ENCODE data around the gene EZH2. TPM values are rescaled to one million over a fixed set of nuclear protein-coding genes. Genes with fewer than 3 reads are reported as not detected.

EZH2 gene
- total RNA-seq, 2 experiments from 2014 or later: 132 to 133 TPM

DNA sequence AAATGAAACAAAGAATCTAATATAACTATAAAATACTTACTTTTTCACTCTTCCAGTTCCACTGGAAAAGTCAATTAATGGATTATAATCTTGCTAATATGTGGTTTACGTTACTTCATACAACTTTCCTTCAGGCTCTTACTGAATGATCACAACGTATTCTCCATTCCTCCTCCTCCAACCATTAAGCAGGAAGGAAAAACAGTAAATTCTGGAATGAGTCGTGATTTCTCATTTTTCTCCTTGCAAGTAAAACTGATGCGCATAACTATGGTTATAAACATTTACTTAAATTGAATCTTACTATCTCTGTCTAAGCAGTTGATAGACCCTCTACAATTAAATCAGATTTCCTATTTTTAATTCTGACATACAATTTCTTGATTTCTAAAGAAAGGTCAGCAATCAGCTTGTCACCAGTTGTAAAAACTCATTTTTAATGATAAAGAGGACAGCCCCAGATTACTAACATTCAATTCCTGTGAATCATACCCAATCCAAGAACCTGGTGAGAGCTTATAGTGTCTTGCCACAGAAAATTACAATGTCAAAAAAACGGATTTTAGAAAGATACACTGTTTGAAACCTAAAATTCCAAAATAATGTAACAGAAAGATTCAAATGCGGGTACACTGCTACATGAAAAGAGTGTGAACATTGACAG, 64.3 kb downstream of the EZH2 start:
- intact Hi-C loops (cut with micrococcal nuclease): no loop called here
- Mint-ChIP-seq H3K27me3 (ENCODE audit: low read depth) (no peaks in the 10 kb centered on the region), H3K4me1 (ENCODE audit: low read depth) (peaks cover 3% of the 10 kb centered on the region), H3K9me3 (no peaks in the 10 kb centered on the region), H3K27ac (no peak overlapping the region), H3K36me3 (ENCODE audit: low read depth) (peaks cover 66% of the 10 kb centered on the region), H3K4me3 (no peak overlapping the region)
- DNase-seq: no peak
- CTCF ChIA-PET: interaction anchor here (0.6 to 1.3 kb wide), 2 partner anchors 38 to 95 kb away, joined by 3 to 4 read pairs; no protein-coding TSS in a partner anchor

DNA sequence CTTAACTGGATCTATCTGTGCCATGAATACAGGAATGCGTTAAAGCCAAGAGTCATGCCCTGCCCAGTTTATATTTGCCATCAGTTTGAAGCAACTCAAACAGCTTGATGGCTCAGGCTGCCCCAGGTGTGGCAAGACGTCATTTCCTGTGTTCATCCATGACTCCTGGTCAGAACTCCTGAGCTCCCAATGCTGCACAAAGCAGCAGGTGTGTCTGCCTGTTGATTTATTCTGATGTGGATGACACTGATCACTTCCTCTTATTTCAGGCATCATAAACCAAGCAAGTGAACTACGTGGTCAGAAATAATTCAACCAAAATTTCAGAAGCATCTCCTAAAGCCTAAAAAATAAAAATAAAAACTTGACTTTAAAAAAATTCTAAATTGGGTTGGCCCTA, 68.5 kb downstream of the EZH2 start:
- no peak for DNase-seq
- CTCF ChIA-PET: interaction anchor here (0.6 to 1.4 kb wide), 5 partner anchors 13 to 147 kb away, joined by 3 to 6 read pairs (median 4); no protein-coding TSS in a partner anchor
- no peak overlapping the region for H3K4me3 Mint-ChIP-seq
- intact Hi-C loops (cut with micrococcal nuclease): no loop called here
- no peaks in the 10 kb centered on the region for H3K9me3 Mint-ChIP-seq
- peaks cover 75% of the 10 kb centered on the region for H3K36me3 Mint-ChIP-seq (ENCODE audit: low read depth)
- no peaks in the 10 kb centered on the region for H3K27me3 Mint-ChIP-seq (ENCODE audit: low read depth)
- H3K4me1 Mint-ChIP-seq (ENCODE audit: low read depth): peaks cover 4% of the 10 kb centered on the region
- no peak overlapping the region for H3K27ac Mint-ChIP-seq

DNA sequence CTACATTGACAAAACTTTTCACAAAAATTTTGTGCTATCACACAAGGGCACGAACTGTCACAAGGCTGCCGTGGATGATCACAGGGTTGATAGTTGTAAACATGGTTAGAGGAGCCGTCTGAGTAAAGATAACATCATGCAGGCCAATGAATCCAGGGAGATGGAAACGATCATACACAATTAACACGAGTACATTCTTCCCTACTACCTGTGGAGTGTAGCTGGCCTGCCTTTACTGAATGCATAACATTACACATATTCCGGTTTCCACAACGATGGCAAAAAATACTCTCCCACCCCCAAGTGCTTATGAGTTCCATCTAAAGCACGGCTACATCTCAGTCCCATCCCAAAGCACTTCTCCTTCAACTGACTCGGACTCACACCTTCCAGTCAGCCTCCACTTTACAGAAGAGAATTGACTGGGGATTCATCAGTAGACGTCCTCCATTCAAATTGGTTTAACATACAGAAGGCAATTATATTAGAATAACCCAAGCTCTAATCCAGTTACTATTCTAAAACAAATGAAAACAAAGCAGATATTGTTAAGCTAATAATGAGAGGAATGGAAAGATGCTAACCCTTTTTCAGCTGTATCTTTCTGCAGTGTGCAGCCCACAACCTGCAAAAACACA, 69.0 kb downstream of the EZH2 start:
- intact Hi-C loops (cut with micrococcal nuclease): no loop called here
- Mint-ChIP-seq H3K4me1 (ENCODE audit: low read depth) (peaks cover 4% of the 10 kb centered on the region), H3K27me3 (ENCODE audit: low read depth) (no peaks in the 10 kb centered on the region), H3K36me3 (ENCODE audit: low read depth) (peaks cover 77% of the 10 kb centered on the region), H3K9me3 (no peaks in the 10 kb centered on the region), H3K4me3 (no peak overlapping the region), H3K27ac (no peak overlapping the region)
- CTCF ChIA-PET: interaction anchor here (0.9 to 1.4 kb wide), 2 partner anchors 32 to 148 kb away, joined by 6 read pairs; no protein-coding TSS in a partner anchor
- DNase-seq: no peak

DNA sequence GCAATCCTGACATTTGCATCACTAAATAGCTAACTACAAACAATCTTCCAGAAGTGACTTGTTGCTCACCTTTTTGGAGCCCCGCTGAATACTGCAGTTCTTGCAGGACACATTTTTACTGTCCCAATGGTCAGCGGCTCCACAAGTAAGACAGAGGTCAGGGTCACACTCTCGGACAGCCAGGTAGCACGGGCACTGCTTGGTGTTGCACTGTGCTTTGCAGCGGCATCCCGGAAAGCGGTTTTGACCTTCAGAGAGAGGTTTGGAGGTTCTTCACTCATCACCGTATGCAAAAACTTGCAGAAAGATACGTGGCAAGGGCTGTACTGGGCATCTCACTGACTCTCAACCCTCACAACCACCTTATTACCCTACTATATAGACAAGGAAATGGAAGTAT, 70.2 kb downstream of the EZH2 start:
- Mint-ChIP-seq H3K4me1 (ENCODE audit: low read depth) (peaks cover 4% of the 10 kb centered on the region), H3K36me3 (ENCODE audit: low read depth) (peaks cover 81% of the 10 kb centered on the region), H3K27me3 (ENCODE audit: low read depth) (no peaks in the 10 kb centered on the region), H3K27ac (no peak overlapping the region), H3K4me3 (no peak overlapping the region), H3K9me3 (no peaks in the 10 kb centered on the region)
- no peak for DNase-seq
- CTCF ChIA-PET: interaction anchor here (1.5 kb wide), 1 partner anchor 149 kb away, joined by 3 read pairs; no protein-coding TSS in a partner anchor
- intact Hi-C loops (cut with micrococcal nuclease): loop anchor here (2.0 kb wide), 1 partner anchor 13 kb away; no protein-coding TSS in a partner anchor

DNA sequence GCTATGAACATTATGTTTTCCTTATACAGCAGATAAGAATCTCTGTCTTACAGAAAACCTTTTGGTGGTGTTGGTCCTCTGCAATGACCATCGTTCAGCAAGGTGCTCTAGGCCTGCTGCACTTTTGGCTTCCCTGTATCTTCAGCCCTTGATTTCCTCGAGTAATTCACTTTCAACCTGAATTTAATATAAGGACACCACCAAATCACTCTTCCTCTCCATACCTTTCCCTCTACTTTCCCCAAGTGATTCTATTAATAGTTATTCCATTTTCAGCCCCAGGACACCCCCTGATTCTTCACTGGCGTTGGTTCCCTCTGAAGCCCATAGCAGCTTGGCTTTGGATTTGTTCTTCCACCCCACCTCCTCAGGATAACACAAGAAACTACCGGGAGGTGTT, 72.2 kb downstream of the EZH2 start:
- CTCF ChIA-PET: interaction anchor here (0.7 kb wide), 1 partner anchor 554 kb away, joined by 3 read pairs; no protein-coding TSS in a partner anchor
- peaks cover 12% of the 10 kb centered on the region for H3K4me1 Mint-ChIP-seq (ENCODE audit: low read depth)
- no peaks in the 10 kb centered on the region for H3K9me3 Mint-ChIP-seq
- intact Hi-C loops (cut with micrococcal nuclease): loop anchor here (2.0 kb wide), 1 partner anchor 15 kb away; no protein-coding TSS in a partner anchor
- peaks cover 71% of the 10 kb centered on the region for H3K36me3 Mint-ChIP-seq (ENCODE audit: low read depth)
- H3K4me3 Mint-ChIP-seq: no peak overlapping the region
- DNase-seq: no peak
- no peaks in the 10 kb centered on the region for H3K27me3 Mint-ChIP-seq (ENCODE audit: low read depth)
- peak overlapping the region; percentile 3 for H3K27ac Mint-ChIP-seq

DNA sequence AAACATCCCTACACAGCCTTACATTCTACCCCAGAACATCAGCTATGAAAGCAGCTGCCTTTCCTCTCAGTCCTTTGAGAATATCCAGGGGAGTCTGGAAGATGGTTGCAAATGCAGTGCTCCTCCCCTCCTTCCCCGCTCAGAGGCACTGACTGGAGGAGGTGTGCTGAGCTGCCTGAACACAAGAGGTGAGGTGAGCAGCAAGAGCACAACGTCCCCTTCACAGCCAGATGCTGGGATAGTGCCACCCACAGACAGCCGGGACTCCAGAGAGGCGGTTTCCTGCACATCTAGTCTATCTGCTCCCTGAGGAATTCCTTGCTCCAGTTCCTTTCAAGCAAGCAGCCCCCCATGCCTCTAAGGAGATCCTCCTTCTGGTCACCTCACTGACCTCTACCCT, 74.2 kb downstream of the EZH2 start:
- no peak for DNase-seq
- CTCF ChIA-PET: interaction anchor here (1.3 kb wide), 1 partner anchor 157 kb away, joined by 3 read pairs; no protein-coding TSS in a partner anchor
- H3K27ac Mint-ChIP-seq: no peak overlapping the region
- H3K4me1 Mint-ChIP-seq (ENCODE audit: low read depth): peaks cover 11% of the 10 kb centered on the region
- H3K36me3 Mint-ChIP-seq (ENCODE audit: low read depth): peaks cover 58% of the 10 kb centered on the region
- H3K4me3 Mint-ChIP-seq: no peak overlapping the region
- no peaks in the 10 kb centered on the region for H3K27me3 Mint-ChIP-seq (ENCODE audit: low read depth)
- intact Hi-C loops (cut with micrococcal nuclease): no loop called here
- no peaks in the 10 kb centered on the region for H3K9me3 Mint-ChIP-seq

DNA sequence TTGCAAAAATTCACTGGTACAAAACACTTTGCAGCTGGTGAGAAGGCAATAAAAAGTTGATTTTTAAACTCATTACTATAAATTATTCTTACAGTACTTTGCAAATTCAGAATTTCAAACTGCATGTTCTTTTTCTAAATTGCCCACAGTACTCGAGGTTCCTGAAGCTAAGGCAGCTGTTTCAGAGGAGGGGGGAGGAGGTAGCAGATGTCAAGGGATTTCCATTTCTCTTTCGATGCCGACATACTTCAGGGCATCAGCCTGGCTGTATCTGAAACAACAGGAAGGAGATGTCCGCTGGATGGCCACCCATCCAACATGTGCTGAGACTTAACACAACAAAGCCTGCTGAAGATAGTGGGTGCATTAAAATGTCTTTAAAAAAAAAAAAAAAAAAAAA, 76.7 kb downstream of the EZH2 start:
- no peaks in the 10 kb centered on the region for H3K27me3 Mint-ChIP-seq (ENCODE audit: low read depth)
- no peak overlapping the region for H3K4me3 Mint-ChIP-seq
- H3K4me1 Mint-ChIP-seq (ENCODE audit: low read depth): peaks cover 8% of the 10 kb centered on the region
- intact Hi-C loops (cut with micrococcal nuclease): loop anchor here (2.0 kb wide), 1 partner anchor 159 kb away; no protein-coding TSS in a partner anchor
- H3K9me3 Mint-ChIP-seq: no peaks in the 10 kb centered on the region
- DNase-seq: no peak
- H3K36me3 Mint-ChIP-seq (ENCODE audit: low read depth): peaks cover 38% of the 10 kb centered on the region
- H3K27ac Mint-ChIP-seq: no peak overlapping the region
- CTCF ChIA-PET: interaction anchor here (0.6 kb wide), 2 partner anchors 65 to 124 kb away, joined by 3 read pairs; no protein-coding TSS in a partner anchor

DNA sequence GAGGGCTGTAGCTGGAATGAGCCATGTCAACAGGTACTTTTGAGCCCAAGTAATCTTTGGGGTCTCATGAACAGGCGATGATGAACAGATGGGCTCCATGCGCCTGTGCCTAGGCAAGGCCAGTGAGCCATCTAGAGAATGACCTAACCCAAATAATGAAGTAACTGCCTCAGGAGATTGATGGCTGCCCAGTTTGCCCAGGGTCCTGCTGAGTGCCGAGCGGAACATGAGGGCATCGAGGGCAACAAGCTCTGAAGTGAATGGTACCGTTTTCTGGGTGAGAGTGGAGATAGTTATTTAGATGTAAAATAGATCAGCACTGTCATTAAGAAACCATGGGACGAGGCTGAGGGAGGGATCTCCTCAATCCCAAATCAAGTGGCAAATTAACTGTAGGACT, 77.9 kb downstream of the EZH2 start:
- H3K36me3 Mint-ChIP-seq (ENCODE audit: low read depth): peaks cover 32% of the 10 kb centered on the region
- no peaks in the 10 kb centered on the region for H3K9me3 Mint-ChIP-seq
- H3K4me1 Mint-ChIP-seq (ENCODE audit: low read depth): peaks cover 8% of the 10 kb centered on the region
- no peak overlapping the region for H3K4me3 Mint-ChIP-seq
- CTCF ChIA-PET: interaction anchor here (1.1 kb wide), 1 partner anchor 160 kb away, joined by 4 read pairs; no protein-coding TSS in a partner anchor
- intact Hi-C loops (cut with micrococcal nuclease): loop anchor here (2.0 kb wide), 1 partner anchor 161 kb away; no protein-coding TSS in a partner anchor
- H3K27me3 Mint-ChIP-seq (ENCODE audit: low read depth): no peaks in the 10 kb centered on the region
- peak overlapping the region; percentile 19 for H3K27ac Mint-ChIP-seq
- DNase-seq: no peak

DNA sequence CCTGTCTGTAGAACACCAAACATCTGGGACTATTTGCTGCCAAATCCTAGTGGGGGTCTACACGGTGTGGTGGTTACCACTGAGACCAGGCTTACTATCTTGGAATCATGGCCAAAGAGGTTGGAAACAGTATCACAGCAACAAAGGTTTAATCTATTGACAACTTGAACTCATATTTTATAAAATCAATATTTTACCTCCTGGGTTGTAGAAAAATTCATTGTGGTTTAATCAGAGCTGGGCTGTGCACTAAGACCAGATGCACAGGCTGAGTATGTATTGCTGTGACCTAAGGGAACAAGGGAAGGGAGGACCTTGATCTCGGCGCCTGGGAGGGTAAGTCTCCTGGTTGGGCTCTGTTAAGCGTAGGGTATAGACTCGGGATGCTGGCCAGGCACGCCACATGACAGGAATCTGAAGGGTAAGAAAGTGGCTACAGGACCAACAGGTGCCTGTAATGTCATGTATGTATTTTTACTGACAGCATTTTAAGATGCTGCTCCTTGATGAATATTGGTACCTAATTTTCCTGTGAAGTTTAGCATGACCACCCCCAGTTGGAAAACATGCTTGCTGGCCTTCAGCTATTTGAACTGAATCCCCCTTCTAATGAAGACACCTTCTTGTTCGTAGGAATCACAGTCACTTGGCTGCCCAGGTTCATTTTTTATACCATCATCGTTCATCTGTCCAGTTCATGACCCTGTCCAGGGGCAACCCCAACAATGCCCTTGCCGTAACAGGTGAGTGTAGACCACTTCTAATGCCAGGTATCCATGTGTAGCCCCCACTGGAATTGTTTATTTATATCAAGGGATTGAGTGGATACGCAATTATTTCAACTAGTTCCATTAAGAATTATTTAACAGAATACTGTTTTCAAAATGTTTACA, 79.5 kb downstream of the EZH2 start:
- Mint-ChIP-seq H3K4me1 (ENCODE audit: low read depth) (peaks cover 8% of the 10 kb centered on the region), H3K4me3 (no peak overlapping the region), H3K9me3 (no peaks in the 10 kb centered on the region), H3K36me3 (ENCODE audit: low read depth) (peaks cover 31% of the 10 kb centered on the region), H3K27me3 (ENCODE audit: low read depth) (no peaks in the 10 kb centered on the region), H3K27ac (peak overlapping the region; percentile 6)
- CTCF ChIA-PET: interaction anchor here (1.6 to 1.7 kb wide), 2 partner anchors 158 to 163 kb away, joined by 4 to 8 read pairs; no protein-coding TSS in a partner anchor
- DNase-seq: no peak
- intact Hi-C loops (cut with micrococcal nuclease): no loop called here

DNA sequence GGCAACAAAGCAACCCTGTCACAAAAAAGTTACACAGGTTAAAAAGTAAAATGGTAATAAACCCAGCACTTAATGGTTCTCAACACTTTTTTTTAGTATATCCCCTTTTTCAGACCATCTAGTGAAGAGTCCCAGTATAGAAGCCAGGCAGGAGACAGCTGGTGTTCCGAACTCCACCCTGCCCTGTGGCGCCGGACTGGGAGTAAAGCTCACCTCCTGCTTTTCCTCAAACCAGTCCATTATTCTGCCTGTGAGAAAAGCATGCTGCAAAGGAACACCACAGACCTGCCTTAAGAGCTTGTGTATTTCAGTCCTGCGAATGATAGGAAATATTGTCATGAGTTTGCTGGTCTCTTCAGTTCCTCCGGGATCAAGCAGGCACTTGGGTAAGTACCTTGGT, 81.0 kb downstream of the EZH2 start:
- intact Hi-C loops (cut with micrococcal nuclease): no loop called here
- H3K4me1 Mint-ChIP-seq (ENCODE audit: low read depth): peaks cover 8% of the 10 kb centered on the region
- H3K27ac Mint-ChIP-seq: no peak overlapping the region
- H3K27me3 Mint-ChIP-seq (ENCODE audit: low read depth): no peaks in the 10 kb centered on the region
- no peak for DNase-seq
- CTCF ChIA-PET: interaction anchor here (0.9 to 1.7 kb wide), 4 partner anchors 13 to 165 kb away, joined by 3 to 9 read pairs (median 4); no protein-coding TSS in a partner anchor
- H3K4me3 Mint-ChIP-seq: no peak overlapping the region
- H3K9me3 Mint-ChIP-seq: no peaks in the 10 kb centered on the region
- H3K36me3 Mint-ChIP-seq (ENCODE audit: low read depth): peaks cover 33% of the 10 kb centered on the region

DNA sequence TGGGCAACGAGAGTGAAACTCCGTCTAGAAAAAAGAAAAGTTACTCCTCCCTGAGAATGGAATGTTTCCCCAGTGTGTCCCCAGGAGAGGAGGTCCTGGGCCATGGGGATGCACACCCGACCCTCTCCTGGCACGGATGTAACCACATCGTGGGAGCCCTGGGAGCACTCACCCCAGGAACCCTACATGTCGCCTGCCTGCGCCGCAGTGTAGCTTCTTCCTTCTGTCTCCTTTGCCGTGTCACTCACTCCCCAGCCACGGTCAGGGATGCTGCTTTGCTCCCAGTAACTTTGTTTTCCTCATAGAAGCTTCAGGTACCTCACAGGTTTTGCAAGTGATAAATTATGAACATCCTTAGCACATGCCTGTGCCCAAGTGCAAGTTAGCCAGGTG, 82.0 kb downstream of the EZH2 start:
- no peaks in the 10 kb centered on the region for H3K9me3 Mint-ChIP-seq
- H3K4me3 Mint-ChIP-seq: no peak overlapping the region
- CTCF ChIA-PET: interaction anchor here (1.1 to 1.4 kb wide), 2 partner anchors 14 to 161 kb away, joined by 3 to 9 read pairs; no protein-coding TSS in a partner anchor
- H3K36me3 Mint-ChIP-seq (ENCODE audit: low read depth): peaks cover 30% of the 10 kb centered on the region
- H3K4me1 Mint-ChIP-seq (ENCODE audit: low read depth): peaks cover 2% of the 10 kb centered on the region
- no peak for DNase-seq
- H3K27me3 Mint-ChIP-seq (ENCODE audit: low read depth): no peaks in the 10 kb centered on the region
- no peak overlapping the region for H3K27ac Mint-ChIP-seq
- intact Hi-C loops (cut with micrococcal nuclease): no loop called here

DNA sequence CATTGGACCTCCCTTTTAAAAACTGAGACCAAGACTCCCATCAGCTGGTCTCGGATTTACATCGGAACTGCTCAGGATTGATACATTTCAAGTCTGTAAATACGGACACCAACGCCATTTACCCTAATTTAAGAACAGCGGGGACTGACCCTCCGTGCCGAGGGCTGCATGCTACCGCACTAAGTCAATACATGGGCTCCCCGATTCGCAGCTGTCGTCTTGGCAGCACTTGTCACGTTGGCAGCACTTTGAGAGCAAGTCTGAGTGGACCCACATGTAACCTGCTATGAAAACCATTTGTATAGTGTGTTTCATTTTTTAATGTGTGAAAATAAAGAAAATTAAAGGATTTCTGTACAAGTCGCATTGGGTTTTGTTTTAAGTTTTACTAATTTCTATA, 83.4 kb downstream of the EZH2 start:
- Mint-ChIP-seq H3K36me3 (ENCODE audit: low read depth) (peaks cover 34% of the 10 kb centered on the region), H3K9me3 (no peaks in the 10 kb centered on the region), H3K27me3 (ENCODE audit: low read depth) (no peaks in the 10 kb centered on the region), H3K27ac (no peak overlapping the region), H3K4me3 (no peak overlapping the region), H3K4me1 (ENCODE audit: low read depth) (no peaks in the 10 kb centered on the region)
- DNase-seq: no peak
- CTCF ChIA-PET: no interaction called here
- intact Hi-C loops (cut with micrococcal nuclease): no loop called here
